DMS79 (cell line): ENCODE data around the gene UAP1.

Experiments
- DNase-seq: peaks from one replicate; lab custom pipeline; 2025; lab: John Stamatoyannopoulos, UW

UAP1 gene

GRCh38 chr1:162616848-162617247 lies 55.3 kb downstream of the UAP1 start:
- DNase-seq: no peak

DNA sequence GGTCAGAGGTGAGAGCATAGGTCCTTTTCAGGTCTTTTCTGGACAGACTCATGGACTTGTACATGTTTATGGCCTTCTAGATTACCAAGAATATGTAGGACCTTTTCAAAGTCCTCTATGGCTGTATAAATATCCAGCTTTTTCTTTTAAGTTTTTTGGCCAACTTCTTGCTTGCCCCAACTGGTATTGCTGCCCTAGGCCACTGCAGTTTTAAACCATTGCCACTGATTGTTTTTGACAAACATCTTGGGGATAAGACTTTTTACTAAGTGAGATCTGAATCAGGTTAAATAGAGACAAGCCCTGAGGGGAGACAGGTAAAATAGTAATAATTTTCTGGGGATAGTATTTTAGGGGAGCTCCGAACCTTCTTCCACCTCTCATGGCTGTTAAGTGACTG lies 56.0 kb downstream of the UAP1 start:
- no peak for DNase-seq

- DNase-seq: no peak
Observed at GRCh38 chr1:162619076-162619475, 57.6 kb downstream of the UAP1 start.

- no peak for DNase-seq
Observed at GRCh38 chr1:162621256-162621655, 59.7 kb downstream of the UAP1 start.

- no peak for DNase-seq
Observed at GRCh38 chr1:162625679-162626078, 64.2 kb downstream of the UAP1 start.

DNA sequence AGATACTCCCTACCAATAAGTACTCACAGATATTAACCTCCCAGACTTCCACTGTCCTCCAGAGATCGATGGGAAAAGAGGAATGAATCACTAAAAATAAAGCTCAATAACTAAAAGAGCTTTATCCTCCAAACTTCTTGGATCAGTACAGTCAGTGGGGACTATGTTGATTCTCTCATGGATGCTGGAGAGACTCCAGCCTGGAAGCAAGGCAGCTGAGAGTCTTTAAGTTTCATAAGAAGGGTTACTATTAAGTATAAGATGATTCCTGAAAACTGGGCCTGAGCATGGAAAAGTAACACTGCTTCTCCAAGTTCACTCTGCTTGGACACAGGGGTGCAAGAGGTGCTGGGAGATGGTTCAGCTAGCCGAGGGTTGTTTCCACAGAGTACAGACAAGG lies 64.6 kb downstream of the UAP1 start:
- DNase-seq: no peak

DNA sequence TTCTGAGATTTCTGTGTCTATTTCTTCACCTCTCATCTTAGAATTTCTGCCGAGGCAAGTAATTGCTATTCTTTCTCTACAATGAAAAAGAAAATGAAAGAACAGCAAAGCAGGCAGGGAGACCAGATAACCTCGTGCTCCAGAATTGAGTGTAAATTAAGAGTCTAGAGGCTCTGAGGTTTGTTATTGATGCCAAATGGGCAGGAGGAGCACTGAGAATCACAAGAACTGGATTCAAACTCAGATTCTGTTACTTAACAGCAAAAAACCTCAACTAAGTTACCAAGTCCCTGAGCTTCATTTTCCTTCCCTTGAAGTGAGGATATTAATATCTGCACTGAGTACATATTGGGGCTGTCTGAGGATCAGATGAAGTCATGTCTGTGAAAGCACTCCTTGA lies 65.2 kb downstream of the UAP1 start:
- DNase-seq: no peak

DNA sequence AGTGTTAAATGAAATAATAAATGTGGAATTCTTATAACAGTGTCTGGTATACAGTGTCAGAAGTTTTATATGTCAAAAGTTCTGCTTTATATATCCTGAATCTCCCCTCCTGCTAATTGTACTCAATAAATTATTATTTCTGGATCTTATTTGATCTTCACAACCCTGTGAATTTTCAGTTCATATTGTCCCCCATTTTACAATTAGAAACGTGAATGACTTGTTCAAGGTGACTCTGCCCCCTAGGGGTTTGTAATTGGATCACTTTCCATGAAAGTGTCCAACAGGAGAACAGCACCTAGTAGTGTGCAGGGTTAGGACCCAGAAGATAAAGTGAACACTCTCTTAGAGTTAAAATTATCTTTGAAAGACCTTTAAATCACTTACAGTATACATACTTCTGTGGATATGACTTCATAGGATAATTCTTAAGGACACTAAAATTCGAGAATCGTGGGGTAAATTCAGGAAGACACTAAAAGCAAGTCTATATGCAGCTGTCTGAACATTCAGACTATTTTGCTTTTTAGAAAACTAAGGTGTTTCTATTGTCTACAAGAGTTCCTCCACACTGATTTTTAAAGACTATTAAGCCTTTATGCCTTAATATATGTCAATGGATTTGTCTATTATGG lies 66.3 kb downstream of the UAP1 start:
- no peak for DNase-seq

GRCh38 chr1:162629077-162629627 lies 67.6 kb downstream of the UAP1 start:
- no peak for DNase-seq

- DNase-seq: no peak
Observed at GRCh38 chr1:162629651-162630050, 68.1 kb downstream of the UAP1 start.

DNA sequence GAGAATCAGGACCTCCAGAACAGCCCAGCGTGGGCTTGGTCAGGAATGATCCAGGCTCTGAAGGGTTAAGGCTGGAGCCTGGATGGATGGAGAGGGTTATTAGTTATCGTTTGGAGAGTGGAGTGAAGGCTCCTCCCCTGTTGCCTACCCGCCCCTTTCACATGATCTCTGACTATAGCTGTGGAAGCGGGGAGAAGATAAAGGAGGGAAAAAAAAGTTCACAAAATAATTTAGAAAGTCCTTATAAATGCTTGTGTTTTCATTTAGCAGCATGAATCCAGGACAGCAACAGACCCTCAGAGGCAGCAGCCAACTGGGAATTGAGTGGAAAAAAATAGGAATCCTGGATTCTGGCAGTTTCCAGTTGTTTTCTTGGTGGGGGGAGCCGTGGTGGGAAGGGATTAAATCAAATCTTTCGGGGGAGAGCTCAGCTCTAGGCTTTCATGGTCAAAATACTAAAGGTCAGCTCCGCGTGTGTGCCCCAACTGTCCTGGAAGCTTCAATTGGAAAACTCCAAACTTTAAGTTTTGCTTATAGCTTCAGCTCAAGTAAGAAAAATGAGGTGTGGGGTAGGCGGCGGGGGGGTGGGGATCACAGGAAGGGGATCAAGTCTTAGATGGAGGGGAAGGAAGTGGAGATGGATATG lies 70.1 kb downstream of the UAP1 start:
- DNase-seq: no peak

GRCh38 chr1:162632217-162632666 lies 70.7 kb downstream of the UAP1 start, which contains the start of gene DDR2:
Gene DDR2 (plus strand): TSS chr1:162632464. CDS start chr1:162719064, 86,600 bp downstream.
- DNase-seq: no peak

DNA sequence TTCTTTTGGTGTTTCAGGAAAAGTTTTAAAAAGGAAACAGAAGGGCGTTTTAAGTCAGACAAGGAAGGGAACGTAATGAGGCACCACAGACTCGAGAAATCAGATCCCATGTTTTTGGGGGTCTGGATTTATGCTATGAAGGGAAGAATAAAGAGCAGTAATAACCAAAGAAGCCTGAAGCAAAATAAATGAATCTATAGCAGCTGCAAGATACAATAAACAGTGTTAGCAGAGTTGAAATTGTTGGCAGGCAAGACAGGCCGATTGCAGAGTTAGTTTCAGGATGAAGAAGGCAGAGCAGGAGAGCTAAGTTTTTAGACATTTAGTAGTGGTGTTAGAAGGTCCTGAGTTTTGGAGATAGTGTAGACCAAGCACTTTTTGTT lies 71.2 kb downstream of the UAP1 start:
- no peak for DNase-seq

DNA sequence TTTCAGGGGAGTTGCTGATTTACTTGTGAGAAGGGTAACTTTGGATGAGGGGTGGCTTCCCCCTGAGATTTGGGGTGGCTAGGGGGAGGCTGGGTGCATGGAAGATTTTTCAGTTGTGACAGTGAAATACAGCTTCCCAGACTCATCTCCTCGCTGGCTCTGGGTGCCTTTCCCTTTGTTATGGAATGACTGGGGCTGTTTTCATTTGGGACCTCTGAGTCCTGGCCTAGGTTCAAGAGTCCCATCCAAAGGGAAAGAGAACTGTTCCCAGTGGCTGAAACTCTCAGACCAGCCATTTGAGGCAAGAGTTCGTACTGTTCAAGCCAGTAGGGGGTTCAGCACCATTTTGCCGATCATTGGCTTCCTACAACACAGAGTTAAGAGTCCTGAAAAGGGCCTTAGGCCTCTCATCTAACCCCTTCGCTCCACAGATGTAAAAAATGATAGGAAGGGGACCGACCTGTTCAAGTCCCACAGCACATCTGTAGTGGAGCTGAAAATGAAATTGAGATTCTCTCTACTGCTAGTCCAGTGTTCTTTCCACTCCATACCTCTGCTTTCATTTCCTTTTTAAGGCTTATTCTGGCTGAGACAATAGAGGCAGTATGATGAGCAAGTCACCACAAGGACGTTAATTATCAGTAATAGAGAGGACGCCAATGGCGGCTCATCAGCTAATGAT lies 71.7 kb downstream of the UAP1 start:
- no peak for DNase-seq

- no peak for DNase-seq
Observed at GRCh38 chr1:162635418-162635817, 73.9 kb downstream of the UAP1 start.

DNA sequence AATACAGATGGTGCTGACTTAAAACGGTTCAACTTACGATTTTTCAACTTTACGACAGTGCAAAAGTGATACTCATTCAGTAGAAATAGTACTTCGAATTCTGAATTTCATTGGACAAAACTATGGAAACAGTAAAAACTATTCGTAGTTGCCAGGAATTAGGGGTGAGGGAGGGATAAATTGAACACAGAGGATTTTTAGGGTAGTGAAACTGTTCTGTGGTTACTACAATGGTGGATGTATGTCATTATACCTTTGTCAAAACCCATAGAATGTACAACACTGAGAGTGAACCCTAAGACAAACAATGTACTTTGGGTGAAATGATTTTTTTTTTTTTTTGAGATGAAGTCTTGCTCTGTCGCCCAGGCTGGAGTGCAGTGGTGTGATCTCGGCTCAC lies 78.2 kb downstream of the UAP1 start:
- DNase-seq: no peak

DNA sequence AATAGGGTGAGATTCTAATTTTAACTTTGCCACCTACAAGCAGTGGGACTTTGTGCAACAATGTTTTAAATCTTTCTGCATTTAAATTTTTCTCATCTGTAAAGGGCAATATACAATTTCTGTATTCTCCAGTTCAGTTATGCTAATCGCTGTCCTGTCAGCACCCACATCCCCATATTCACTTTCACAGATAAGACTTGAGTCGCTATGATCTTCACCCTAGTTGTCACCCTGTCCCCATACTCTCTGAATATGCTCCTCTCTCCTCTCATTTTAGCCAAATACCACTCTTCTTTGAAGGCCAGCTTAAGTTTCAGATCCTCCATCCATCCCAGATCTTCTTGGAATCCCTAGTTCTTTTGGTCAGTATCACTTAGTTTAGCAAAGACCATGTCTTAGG lies 79.6 kb downstream of the UAP1 start:
- DNase-seq: no peak

GRCh38 chr1:162644986-162645314 lies 83.4 kb downstream of the UAP1 start:
- DNase-seq: no peak

DNA sequence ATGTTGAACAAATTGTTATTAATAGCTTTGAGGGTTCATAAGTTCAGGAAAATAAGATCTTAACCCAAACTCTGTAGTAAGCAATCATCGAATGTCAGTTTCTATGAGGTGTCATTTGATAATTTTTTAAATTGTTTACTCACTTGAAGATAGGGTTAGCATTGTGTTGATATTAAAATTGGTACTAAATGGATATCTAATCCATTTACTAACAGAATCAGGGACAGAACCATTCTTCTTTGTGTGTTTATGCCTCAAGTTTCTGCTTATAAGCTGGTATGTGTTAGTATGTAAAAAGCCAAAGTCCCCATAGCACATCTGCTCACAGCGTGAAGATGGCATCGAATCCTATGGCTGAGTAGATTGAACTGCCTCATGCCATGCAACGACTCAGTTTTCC lies 84.1 kb downstream of the UAP1 start:
- DNase-seq: no peak

- no peak for DNase-seq
Observed at GRCh38 chr1:162649583-162649982, 88.1 kb downstream of the UAP1 start.
